Renal cortex interstitium (tissue), 15 donors: Measurements from ENCODE around the gene CCDC85C. TPM values are rescaled to one million over a fixed set of nuclear protein-coding genes. Genes with fewer than 3 reads are reported as not detected.
"Not testable (repeated sequence)": the region's sequence is repeated elsewhere in the genome, so short reads cannot be mapped to it uniquely, and the experiment has no call there.

ENCODE experiments used
- DNase-seq, 11 donors: peaks; one replicate each; pipeline ENCODE4 v3.0.0-alpha.2; 2013; ENCODE audit warnings: low read depth in 9 of 11, low spot score in 4 of 11; ENCODE audit errors: extremely low read depth in 1 of 11
- long read RNA-seq, 16 experiments: transcript quantifications; one replicate each; lab custom pipeline, GENCODE V29; 2026
- polyA plus RNA-seq, 3 donors: library from polyadenylated mRNA; unstranded; fragments of 120-200 nt; gene quantifications; one replicate each; pipeline ENCODE4 v1.2.1, GENCODE V29; 2013; ENCODE audit not compliant: insufficient read length in 3 of 3

CCDC85C gene
- polyA plus RNA-seq: 10 to 100 TPM; 22.9 to 32.9 (median 28.3) TPM
- long read RNA-seq, donor 1, full-length matches to known transcripts: 1 of 1 reads
- long read RNA-seq, donor 1, partial matches to known transcripts: 0 of 1 reads
- long read RNA-seq, donor 1, other reads (novel, unspliced or antisense): 0 of 1 reads
- long read RNA-seq, donor 2, full-length matches to known transcripts: 1 of 1 reads
- long read RNA-seq, donor 2, partial matches to known transcripts: 0 of 1 reads
- long read RNA-seq, donor 2, other reads (novel, unspliced or antisense): 0 of 1 reads
- long read RNA-seq, donor 3, full-length matches to known transcripts: 8 of 64 reads
- long read RNA-seq, donor 3, partial matches to known transcripts: 56 of 64 reads
- long read RNA-seq, donor 3, other reads (novel, unspliced or antisense): 0 of 64 reads
- long read RNA-seq, donor 4, full-length matches to known transcripts: 1 of 1 reads
- long read RNA-seq, donor 4, partial matches to known transcripts: 0 of 1 reads
- long read RNA-seq, donor 4, other reads (novel, unspliced or antisense): 0 of 1 reads
- long read RNA-seq, donor 5: 0 reads
- long read RNA-seq, donor 6, full-length matches to known transcripts: 3 of 57 reads
- long read RNA-seq, donor 6, partial matches to known transcripts: 54 of 57 reads
- long read RNA-seq, donor 6, other reads (novel, unspliced or antisense): 0 of 57 reads
- long read RNA-seq, donor 7, full-length matches to known transcripts: 2 of 2 reads
- long read RNA-seq, donor 7, partial matches to known transcripts: 0 of 2 reads
- long read RNA-seq, donor 7, other reads (novel, unspliced or antisense): 0 of 2 reads
- long read RNA-seq, donor 8: 0 reads
- long read RNA-seq, donor 9, full-length matches to known transcripts: 2 of 2 reads
- long read RNA-seq, donor 9, partial matches to known transcripts: 0 of 2 reads
- long read RNA-seq, donor 9, other reads (novel, unspliced or antisense): 0 of 2 reads
- long read RNA-seq, donor 10, full-length matches to known transcripts: 4 of 4 reads
- long read RNA-seq, donor 10, partial matches to known transcripts: 0 of 4 reads
- long read RNA-seq, donor 10, other reads (novel, unspliced or antisense): 0 of 4 reads
- long read RNA-seq, donor 11, full-length matches to known transcripts: 6 of 6 reads
- long read RNA-seq, donor 11, partial matches to known transcripts: 0 of 6 reads
- long read RNA-seq, donor 11, other reads (novel, unspliced or antisense): 0 of 6 reads
- long read RNA-seq, donor 12, full-length matches to known transcripts: 1 of 17 reads
- long read RNA-seq, donor 12, partial matches to known transcripts: 16 of 17 reads
- long read RNA-seq, donor 12, other reads (novel, unspliced or antisense): 0 of 17 reads
- long read RNA-seq, donor 13: 0 reads
- long read RNA-seq, donor 14, full-length matches to known transcripts: 1 of 14 reads
- long read RNA-seq, donor 14, partial matches to known transcripts: 13 of 14 reads
- long read RNA-seq, donor 14, other reads (novel, unspliced or antisense): 0 of 14 reads
- long read RNA-seq, donor 15, partial matches to known transcripts: 6 of 6 reads
- long read RNA-seq, donor 15, other reads (novel, unspliced or antisense): 0 of 6 reads
- long read RNA-seq, donor 16, full-length matches to known transcripts: 9 of 9 reads
- long read RNA-seq, donor 16, partial matches to known transcripts: 0 of 9 reads
- long read RNA-seq, donor 16, other reads (novel, unspliced or antisense): 0 of 9 reads

- no peak for DNase-seq
Measured at GRCh38 chr14:99603471-99604277, at the start of gene CCDC85C. Gene CCDC85C, minus strand, starts transcription at chr14:99604207. Its CDS starts 248 bp downstream, at chr14:99603959.

GRCh38 chr14:99651953-99652746 is 48.1 kb upstream of the CCDC85C start:
- DNase-seq: no peak

- DNase-seq: no peak
Measured at GRCh38 chr14:99650189-99650588, 46.2 kb upstream of the CCDC85C start.

GRCh38 chr14:99649643-99650042 is 45.6 kb upstream of the CCDC85C start:
- no peak for DNase-seq

GRCh38 chr14:99649219-99649618 is 45.2 kb upstream of the CCDC85C start:
- DNase-seq: no peak

- no peak for DNase-seq
Measured at GRCh38 chr14:99648027-99648784, 44.2 kb upstream of the CCDC85C start.

GRCh38 chr14:99647411-99647810 is 43.4 kb upstream of the CCDC85C start:
- DNase-seq: no peak

GRCh38 chr14:99645545-99646505 is 41.8 kb upstream of the CCDC85C start:
- no peak for DNase-seq

GRCh38 chr14:99644723-99645544 is 40.9 kb upstream of the CCDC85C start, which contains the start of gene HHIPL1:
Gene HHIPL1, plus strand, starts transcription at chr14:99645129. Its CDS starts 79 bp downstream, at chr14:99645208.
- peak in 1 of 11 donors; percentile 29 for DNase-seq

- no peak for DNase-seq
Measured at GRCh38 chr14:99644035-99644587, 40.1 kb upstream of the CCDC85C start.

GRCh38 chr14:99643343-99643742 is 39.3 kb upstream of the CCDC85C start:
- no peak for DNase-seq

- not testable (repeated sequence) for DNase-seq
Measured at GRCh38 chr14:99642771-99643170, 38.8 kb upstream of the CCDC85C start.

- no peak for DNase-seq
Measured at GRCh38 chr14:99637624-99638023, 33.6 kb upstream of the CCDC85C start.

- DNase-seq: no peak
Measured at GRCh38 chr14:99636487-99636886, 32.5 kb upstream of the CCDC85C start.
